Right lobe of liver (tissue), 6 donors: Measurements from ENCODE around the gene CLSTN2. TPM values are rescaled to one million over a fixed set of nuclear protein-coding genes. Genes with fewer than 3 reads are reported as not detected.

ENCODE experiments used
- ATAC-seq, 4 donors: fragments of 200-7000 bp; cut with Tn5 transposase; one replicate each; pipeline ENCODE4 v1.9.1; 2020; ENCODE audit warnings: mild to moderate bottlenecking in 4 of 4, moderate library complexity in 4 of 4
- DNase-seq, 3 donors: peaks; one replicate each; pipeline ENCODE4 v3.0.0-alpha.2; 2020
- H3K27ac ChIP-seq, 3 donors: fragments of 200-600 bp; one replicate each; pipeline ENCODE4 v1.8.0; 2022
- H3K27me3 ChIP-seq, 2 donors: fragments of 200-600 bp; one replicate each; pipeline ENCODE4 v1.8.0; 2022
- H3K36me3 ChIP-seq, 4 donors: fragments of 200-600 bp; sonication (generic) in 1 of 4; one replicate each; pipeline versions ENCODE4 v1.5.1 to v1.8.0; 2017 to 2022; ENCODE audit warnings: control low read depth in 1 of 4
- H3K4me1 ChIP-seq, 4 donors: fragments of 200-600 bp; sonication (generic) in 1 of 4; one replicate each; pipeline versions ENCODE4 v1.5.1 to v1.8.0; 2017 to 2022; ENCODE audit warnings: control low read depth in 1 of 4
- H3K4me3 ChIP-seq, 3 donors: fragments of 200-600 bp; one replicate each; pipeline ENCODE4 v1.8.0; 2022
- H3K9me3 ChIP-seq, 4 donors: fragments of 200-600 bp; sonication (generic) in 1 of 4; one replicate each; pipeline versions ENCODE4 v1.5.1 to v1.8.0; 2017 to 2022; ENCODE audit warnings: control low read depth in 1 of 4
- CTCF ChIP-seq, 4 donors: fragments of 200-600 bp in 3 of 4; fragments of 450-650 bp in 1 of 4; IDR thresholded peaks; one replicate each; pipeline versions ENCODE4 v1.5.1 to v1.8.0; 2016 to 2022; ENCODE audit warnings: antibody characterized with exemption in 4 of 4, mild to moderate bottlenecking in 2 of 4
- POLR2A ChIP-seq: fragments of 450-650 bp; IDR thresholded peaks from one replicate; pipeline ENCODE4 v1.6.1; 2017; ENCODE audit warnings: antibody characterized with exemption, mild to moderate bottlenecking
- WGBS: methylation state at CpG from one replicate; pipeline ENCODE4 v1.1.6; 2018; ENCODE audit warnings: low coverage, low lambda C conversion rate; ENCODE audit not compliant: insufficient coverage; ENCODE audit errors: missing lambda C conversion rate; 5-methylcytosine and 5-hydroxymethylcytosine counted together
- intact Hi-C, 2 donors: fragments of 100-400 bp; cut with DNase I; formaldehyde crosslinking; loops; one replicate each; pipeline versions ENCODE4 v1.11.2 to v1.14.1; 2022
- total RNA-seq, 6 experiments: library from RNA; depleted of rRNA in 2 of 6; stranded (reverse); fragments of >200 nt in 2 of 6; fragmentation: NEBNext Ultra II Directional in 3 of 6; extraction: Animal tissue kit (Norgen Biotek cat#: 25700) in 3 of 6; gene quantifications; one replicate each; pipeline versions ENCODE4 v1.1.0 to v1.2.4, GENCODE V29; 2016 to 2023
- donor health status: DM: no; HTN: yes; CAD: no.
- donor health status: DM: no; HTN: no; CAD: no.
- donor health status: DM: no; HTN: no; CAD: no.
- donor health status: DM: no; HTN: yes; CAD: no.
- donor health status: DM: no; HTN: yes; CAD: no.

Gene CLSTN2
- total RNA-seq, 6 experiments from 2014 or later = 1.0 to 3.3 (median 2.0) TPM

GRCh38 chr3:140344601-140345205 is 409.7 kb downstream of the CLSTN2 start:
- intact Hi-C loops = no loop called here
- WGBS = 59% methylated on average over 4 of the region's 5 CpGs
- H3K4me3 ChIP-seq = no peak overlapping the region
- TF ChIP-seq CTCF (IDR thresholded peaks at IDR 0.05) (no peak), POLR2A (no peak)
- ATAC-seq = no peak
- H3K4me1 ChIP-seq = no peaks in the 10 kb centered on the region
- H3K36me3 ChIP-seq = no peaks in the 10 kb centered on the region
- H3K9me3 ChIP-seq = no peaks in the 10 kb centered on the region
- no peak for DNase-seq
- no peak overlapping the region for H3K27ac ChIP-seq
- H3K27me3 ChIP-seq = no peaks in the 10 kb centered on the region

GRCh38 chr3:140347151-140347550 is 412.2 kb downstream of the CLSTN2 start:
- no peak for ATAC-seq
- intact Hi-C loops = no loop called here
- Histone ChIP-seq H3K4me3 (no peak overlapping the region), H3K27ac (no peak overlapping the region), H3K27me3 (no peaks in the 10 kb centered on the region), H3K4me1 (no peaks in the 10 kb centered on the region), H3K36me3 (no peaks in the 10 kb centered on the region), H3K9me3 (no peaks in the 10 kb centered on the region)
- DNase-seq = no peak
- no peak for TF ChIP-seq POLR2A
- TF ChIP-seq CTCF (IDR thresholded peaks at IDR 0.05) = no peak

GRCh38 chr3:140349938-140350337 is 415.0 kb downstream of the CLSTN2 start:
- Histone ChIP-seq H3K27me3 (no peaks in the 10 kb centered on the region), H3K4me1 (no peaks in the 10 kb centered on the region), H3K27ac (no peak overlapping the region), H3K4me3 (no peak overlapping the region), H3K36me3 (no peaks in the 10 kb centered on the region), H3K9me3 (no peaks in the 10 kb centered on the region)
- ATAC-seq (no peak), DNase-seq (no peak)
- WGBS = 48% methylated on average over 4 of the region's 4 CpGs
- intact Hi-C loops = no loop called here
- TF ChIP-seq CTCF (IDR thresholded peaks at IDR 0.05) = no peak

- DNase-seq = no peak
- Histone ChIP-seq H3K4me1 (no peaks in the 10 kb centered on the region), H3K9me3 (no peaks in the 10 kb centered on the region), H3K27me3 (no peaks in the 10 kb centered on the region), H3K4me3 (no peak overlapping the region), H3K27ac (no peak overlapping the region), H3K36me3 (no peaks in the 10 kb centered on the region)
- WGBS = 44% methylated on average over 3 of the region's 3 CpGs
- TF ChIP-seq CTCF (IDR thresholded peaks at IDR 0.05) = no peak
- TF ChIP-seq POLR2A = no peak
- no peak for ATAC-seq
- intact Hi-C loops = no loop called here
Observed at GRCh38 chr3:140351466-140351865, 416.5 kb downstream of the CLSTN2 start.

GRCh38 chr3:140355481-140355880 is 420.5 kb downstream of the CLSTN2 start:
- intact Hi-C loops = no loop called here
- ATAC-seq = no peak

More at GRCh38 chr3:140355481-140355880, 420.5 kb downstream of the CLSTN2 start:
- Histone ChIP-seq H3K4me1 (no peaks in the 10 kb centered on the region), H3K27ac (no peak overlapping the region), H3K9me3 (no peaks in the 10 kb centered on the region), H3K27me3 (no peaks in the 10 kb centered on the region), H3K4me3 (no peak overlapping the region), H3K36me3 (no peaks in the 10 kb centered on the region)
- 62% methylated on average over 3 of the region's 3 CpGs for WGBS
- no peak for DNase-seq
- TF ChIP-seq CTCF (IDR thresholded peaks at IDR 0.05) (no peak), POLR2A (no peak)
